ENCODE results near the gene NTM.

The NTM gene

DNA sequence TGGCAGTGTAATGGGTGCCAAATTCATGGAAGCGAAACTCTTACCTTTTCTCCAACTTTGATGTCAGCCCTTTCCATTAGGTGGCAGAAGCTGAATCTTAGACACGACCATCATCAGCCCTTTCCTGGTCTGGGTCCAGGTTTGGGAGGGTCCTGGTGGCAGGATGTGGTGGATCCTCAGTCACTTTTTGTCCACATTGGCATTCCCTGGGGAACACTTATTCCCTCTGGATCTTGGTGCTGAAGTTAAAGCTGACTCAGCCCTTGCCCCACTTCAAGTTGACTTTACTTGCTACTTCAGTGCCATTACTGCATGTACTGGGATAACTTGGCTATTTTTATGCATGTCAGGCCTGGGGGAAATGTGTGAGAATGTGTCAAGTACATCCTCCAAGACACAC, 16.6 kb upstream of the NTM start:
- no peak overlapping the region for H3K27ac ChIP-seq (ENCODE audit: low read depth, low read length)

DNA sequence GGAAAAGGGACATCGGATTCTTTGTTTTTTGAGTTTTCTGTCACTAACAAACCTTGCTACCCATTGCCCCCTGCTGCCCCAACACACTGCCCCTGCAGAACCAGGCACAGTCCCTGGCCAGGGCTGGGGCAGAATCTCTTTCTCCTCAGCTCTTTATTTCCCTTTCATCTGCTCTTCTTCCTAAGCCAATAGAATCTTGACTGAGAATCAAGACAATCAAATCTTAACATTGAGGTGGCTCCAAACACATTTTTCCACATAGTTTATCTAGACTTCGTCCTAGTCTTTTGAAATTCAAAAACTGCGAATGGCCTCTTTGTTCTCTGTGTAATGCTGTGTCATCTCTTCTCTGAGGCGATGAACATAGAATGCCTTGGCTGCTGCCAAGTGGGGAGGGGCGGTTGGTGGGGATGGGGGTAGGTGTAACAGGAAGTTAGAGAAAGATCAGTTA, 16.1 kb upstream of the NTM start:
- Histone ChIP-seq H3K4me2 (ENCODE audit: low read length) (no peak overlapping the region), H4K20me1 (ENCODE audit: control insufficient read depth, insufficient read depth, low read depth, low read length) (no peaks in the 10 kb centered on the region), H3K27ac (ENCODE audit: low read depth, low read length) (no peak overlapping the region), H3K9me2 (replicated peaks; ENCODE audit: control insufficient read depth, low read length) (no peaks in the 10 kb centered on the region), H3F3A (ENCODE audit: control insufficient read depth, insufficient read depth) (no peaks in the 10 kb centered on the region), H3K4me1 (ENCODE audit: control insufficient read depth, low read length) (no peaks in the 10 kb centered on the region), H3K79me2 (ENCODE audit: control insufficient read depth, low read length) (no peaks in the 10 kb centered on the region), H3K4me3 (ENCODE audit: low read length) (no peak overlapping the region), H3K9me3 (ENCODE audit: control insufficient read depth, insufficient read depth, low read length) (no peaks in the 10 kb centered on the region), H3K36me3 (ENCODE audit: control insufficient read depth, low read length) (no peaks in the 10 kb centered on the region), H3K27me3 (ENCODE audit: control insufficient read depth, low read length) (no peaks in the 10 kb centered on the region)
- no peak for TF ChIP-seq EZH2phosphoT487 (IDR thresholded peaks at IDR 0.05; ENCODE audit: borderline replicate concordance, low read length)
- TF ChIP-seq, protein P1, sequence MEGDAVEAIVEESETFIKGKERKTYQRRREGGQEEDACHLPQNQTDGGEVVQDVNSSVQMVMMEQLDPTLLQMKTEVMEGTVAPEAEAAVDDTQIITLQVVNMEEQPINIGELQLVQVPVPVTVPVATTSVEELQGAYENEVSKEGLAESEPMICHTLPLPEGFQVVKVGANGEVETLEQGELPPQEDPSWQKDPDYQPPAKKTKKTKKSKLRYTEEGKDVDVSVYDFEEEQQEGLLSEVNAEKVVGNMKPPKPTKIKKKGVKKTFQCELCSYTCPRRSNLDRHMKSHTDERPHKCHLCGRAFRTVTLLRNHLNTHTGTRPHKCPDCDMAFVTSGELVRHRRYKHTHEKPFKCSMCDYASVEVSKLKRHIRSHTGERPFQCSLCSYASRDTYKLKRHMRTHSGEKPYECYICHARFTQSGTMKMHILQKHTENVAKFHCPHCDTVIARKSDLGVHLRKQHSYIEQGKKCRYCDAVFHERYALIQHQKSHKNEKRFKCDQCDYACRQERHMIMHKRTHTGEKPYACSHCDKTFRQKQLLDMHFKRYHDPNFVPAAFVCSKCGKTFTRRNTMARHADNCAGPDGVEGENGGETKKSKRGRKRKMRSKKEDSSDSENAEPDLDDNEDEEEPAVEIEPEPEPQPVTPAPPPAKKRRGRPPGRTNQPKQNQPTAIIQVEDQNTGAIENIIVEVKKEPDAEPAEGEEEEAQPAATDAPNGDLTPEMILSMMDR (IDR thresholded peaks at IDR 0.05; ENCODE audit: low read depth, low read length, poor library complexity, severe bottlenecking): no peak

More for the DNA sequence above, 16.6 kb upstream of the NTM start:
- H3K4me1 ChIP-seq (ENCODE audit: control insufficient read depth, low read length): no peaks in the 10 kb centered on the region
- H3F3A ChIP-seq (ENCODE audit: control insufficient read depth, insufficient read depth): no peaks in the 10 kb centered on the region
- TF ChIP-seq, protein P1 (IDR thresholded peaks at IDR 0.05; ENCODE audit: low read depth, low read length, poor library complexity, severe bottlenecking): no peak
- no peak for TF ChIP-seq EZH2phosphoT487 (IDR thresholded peaks at IDR 0.05; ENCODE audit: borderline replicate concordance, low read length)
- H3K9me3 ChIP-seq (ENCODE audit: control insufficient read depth, insufficient read depth, low read length): no peaks in the 10 kb centered on the region
- no peak overlapping the region for H3K4me3 ChIP-seq (ENCODE audit: low read length)
- no peak overlapping the region for H3K4me2 ChIP-seq (ENCODE audit: low read length)
- no peaks in the 10 kb centered on the region for H3K79me2 ChIP-seq (ENCODE audit: control insufficient read depth, low read length)
- no peaks in the 10 kb centered on the region for H3K27me3 ChIP-seq (ENCODE audit: control insufficient read depth, low read length)
- no peaks in the 10 kb centered on the region for H4K20me1 ChIP-seq (ENCODE audit: control insufficient read depth, insufficient read depth, low read depth, low read length)
- H3K36me3 ChIP-seq (ENCODE audit: control insufficient read depth, low read length): no peaks in the 10 kb centered on the region
- H3K9me2 ChIP-seq (replicated peaks; ENCODE audit: control insufficient read depth, low read length): no peaks in the 10 kb centered on the region

DNA sequence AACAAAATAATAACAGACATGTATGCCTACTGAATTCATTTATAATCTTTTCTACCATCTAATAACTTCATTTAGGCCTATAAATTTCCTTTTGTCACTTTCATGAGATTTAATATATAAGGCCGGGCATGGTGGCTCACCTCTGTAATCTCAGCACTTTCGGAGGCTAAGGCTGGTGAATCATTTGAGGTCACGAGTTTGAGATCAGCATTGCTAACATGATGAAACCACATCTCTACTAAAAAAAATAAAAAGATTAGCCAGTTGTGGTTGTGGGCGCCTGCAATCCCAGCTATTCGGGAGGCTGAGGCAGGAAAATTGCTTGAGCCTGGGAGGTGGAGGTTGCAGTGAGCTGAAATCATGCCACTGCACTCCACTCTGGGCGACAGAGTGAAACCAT, 14.2 kb upstream of the NTM start:
- TF ChIP-seq EZH2phosphoT487 (IDR thresholded peaks at IDR 0.05; ENCODE audit: borderline replicate concordance, low read length): no peak
- TF ChIP-seq, protein P1 (IDR thresholded peaks at IDR 0.05; ENCODE audit: low read depth, low read length, poor library complexity, severe bottlenecking): no peak
- no peaks in the 10 kb centered on the region for H3K9me2 ChIP-seq (replicated peaks; ENCODE audit: control insufficient read depth, low read length)
- no peak overlapping the region for H3K27ac ChIP-seq (ENCODE audit: low read depth, low read length)
- H3K4me3 ChIP-seq (ENCODE audit: low read length): no peak overlapping the region
- H3K4me1 ChIP-seq (ENCODE audit: control insufficient read depth, low read length): no peaks in the 10 kb centered on the region
- no peaks in the 10 kb centered on the region for H4K20me1 ChIP-seq (ENCODE audit: control insufficient read depth, insufficient read depth, low read depth, low read length)
- H3K36me3 ChIP-seq (ENCODE audit: control insufficient read depth, low read length): no peaks in the 10 kb centered on the region
- no peaks in the 10 kb centered on the region for H3K9me3 ChIP-seq (ENCODE audit: control insufficient read depth, insufficient read depth, low read length)
- no peaks in the 10 kb centered on the region for H3F3A ChIP-seq (ENCODE audit: control insufficient read depth, insufficient read depth)
- H3K79me2 ChIP-seq (ENCODE audit: control insufficient read depth, low read length): no peaks in the 10 kb centered on the region
- H3K4me2 ChIP-seq (ENCODE audit: low read length): no peak overlapping the region
- H3K27me3 ChIP-seq (ENCODE audit: control insufficient read depth, low read length): no peaks in the 10 kb centered on the region
